T-helper 1 cell treated with Interleukin-12 subunit alpha and Interleukin-12 subunit beta and Interleukin-4 antibody, amounts not matched to agents 30 μg/mL and 1 μg/mL, for 36 hours (primary cell): ENCODE data around the gene MAGI1.

Experiments
- H3K27ac Mint-ChIP-seq: one replicate; pipeline ENCODE4 v1.8.0; 2021; ENCODE audit warnings: mild to moderate bottlenecking, mixed read lengths
- H3K27me3 Mint-ChIP-seq: one replicate; pipeline ENCODE4 v1.8.0; 2021; ENCODE audit warnings: low read depth, mixed read lengths
- H3K36me3 Mint-ChIP-seq: one replicate; pipeline ENCODE4 v1.8.0; 2021; ENCODE audit warnings: low read depth, mixed read lengths
- H3K4me1 Mint-ChIP-seq: one replicate; pipeline ENCODE4 v1.8.0; 2021; ENCODE audit warnings: low read depth, mixed read lengths
- H3K4me3 Mint-ChIP-seq: one replicate; pipeline ENCODE4 v1.8.0; 2021; ENCODE audit warnings: mild to moderate bottlenecking, moderate library complexity, mixed read lengths
- H3K9me3 Mint-ChIP-seq: one replicate; pipeline ENCODE4 v1.8.0; 2021; ENCODE audit warnings: mixed read lengths

Gene MAGI1

GRCh38 chr3:65939801-65940246 lies 98.9 kb downstream of the MAGI1 start:
- no peaks in the 10 kb centered on the region for H3K27me3 Mint-ChIP-seq
- H3K4me3 Mint-ChIP-seq = no peak overlapping the region
- H3K9me3 Mint-ChIP-seq = no peaks in the 10 kb centered on the region
- H3K36me3 Mint-ChIP-seq = no peaks in the 10 kb centered on the region
- no peaks in the 10 kb centered on the region for H3K4me1 Mint-ChIP-seq
- H3K27ac Mint-ChIP-seq = no peak overlapping the region

- H3K9me3 Mint-ChIP-seq = no peaks in the 10 kb centered on the region
- no peaks in the 10 kb centered on the region for H3K27me3 Mint-ChIP-seq
- no peaks in the 10 kb centered on the region for H3K36me3 Mint-ChIP-seq
- no peak overlapping the region for H3K4me3 Mint-ChIP-seq
- H3K4me1 Mint-ChIP-seq = no peaks in the 10 kb centered on the region
- no peak overlapping the region for H3K27ac Mint-ChIP-seq
Observed at GRCh38 chr3:65939184-65939583, 99.5 kb downstream of the MAGI1 start.

GRCh38 chr3:65938676-65939075 lies 100.0 kb downstream of the MAGI1 start:
- Mint-ChIP-seq H3K36me3 (no peaks in the 10 kb centered on the region), H3K27ac (no peak overlapping the region), H3K4me3 (no peak overlapping the region), H3K27me3 (no peaks in the 10 kb centered on the region), H3K4me1 (no peaks in the 10 kb centered on the region), H3K9me3 (no peaks in the 10 kb centered on the region)

- H3K27me3 Mint-ChIP-seq = no peaks in the 10 kb centered on the region
- no peaks in the 10 kb centered on the region for H3K9me3 Mint-ChIP-seq
- H3K36me3 Mint-ChIP-seq = no peaks in the 10 kb centered on the region
- no peak overlapping the region for H3K4me3 Mint-ChIP-seq
- H3K4me1 Mint-ChIP-seq = no peaks in the 10 kb centered on the region
- no peak overlapping the region for H3K27ac Mint-ChIP-seq
Observed at GRCh38 chr3:65938147-65938546, 100.6 kb downstream of the MAGI1 start.

GRCh38 chr3:65936908-65937638 lies 101.6 kb downstream of the MAGI1 start:
- no peak overlapping the region for H3K27ac Mint-ChIP-seq
- no peaks in the 10 kb centered on the region for H3K36me3 Mint-ChIP-seq
- H3K27me3 Mint-ChIP-seq = no peaks in the 10 kb centered on the region
- no peak overlapping the region for H3K4me3 Mint-ChIP-seq
- H3K4me1 Mint-ChIP-seq = no peaks in the 10 kb centered on the region
- peaks cover 5% of the 10 kb centered on the region for H3K9me3 Mint-ChIP-seq

GRCh38 chr3:65935724-65936123 lies 103.0 kb downstream of the MAGI1 start:
- H3K27me3 Mint-ChIP-seq = no peaks in the 10 kb centered on the region
- no peaks in the 10 kb centered on the region for H3K36me3 Mint-ChIP-seq
- H3K9me3 Mint-ChIP-seq = peaks cover 6% of the 10 kb centered on the region
- no peak overlapping the region for H3K4me3 Mint-ChIP-seq
- no peak overlapping the region for H3K27ac Mint-ChIP-seq
- H3K4me1 Mint-ChIP-seq = no peaks in the 10 kb centered on the region

GRCh38 chr3:65930648-65931047 lies 108.1 kb downstream of the MAGI1 start:
- H3K9me3 Mint-ChIP-seq = peaks cover 6% of the 10 kb centered on the region
- H3K4me3 Mint-ChIP-seq = no peak overlapping the region
- no peaks in the 10 kb centered on the region for H3K27me3 Mint-ChIP-seq
- no peaks in the 10 kb centered on the region for H3K36me3 Mint-ChIP-seq
- no peaks in the 10 kb centered on the region for H3K4me1 Mint-ChIP-seq
- H3K27ac Mint-ChIP-seq = no peak overlapping the region

GRCh38 chr3:65928110-65928509 lies 110.6 kb downstream of the MAGI1 start:
- Mint-ChIP-seq H3K27me3 (no peaks in the 10 kb centered on the region), H3K4me1 (no peaks in the 10 kb centered on the region), H3K4me3 (no peak overlapping the region), H3K9me3 (peaks cover 6% of the 10 kb centered on the region), H3K27ac (no peak overlapping the region), H3K36me3 (no peaks in the 10 kb centered on the region)

GRCh38 chr3:65927576-65927975 lies 111.1 kb downstream of the MAGI1 start:
- Mint-ChIP-seq H3K9me3 (peaks cover 6% of the 10 kb centered on the region), H3K27me3 (no peaks in the 10 kb centered on the region), H3K4me1 (no peaks in the 10 kb centered on the region), H3K4me3 (no peak overlapping the region), H3K36me3 (no peaks in the 10 kb centered on the region), H3K27ac (no peak overlapping the region)

- H3K9me3 Mint-ChIP-seq = no peaks in the 10 kb centered on the region
- no peak overlapping the region for H3K4me3 Mint-ChIP-seq
- H3K36me3 Mint-ChIP-seq = no peaks in the 10 kb centered on the region
- no peaks in the 10 kb centered on the region for H3K4me1 Mint-ChIP-seq
- H3K27me3 Mint-ChIP-seq = no peaks in the 10 kb centered on the region
- no peak overlapping the region for H3K27ac Mint-ChIP-seq
Observed at GRCh38 chr3:65925254-65925954, 113.3 kb downstream of the MAGI1 start.

- Mint-ChIP-seq H3K4me1 (no peaks in the 10 kb centered on the region), H3K27me3 (no peaks in the 10 kb centered on the region), H3K9me3 (no peaks in the 10 kb centered on the region), H3K4me3 (no peak overlapping the region), H3K27ac (no peak overlapping the region), H3K36me3 (no peaks in the 10 kb centered on the region)
Observed at GRCh38 chr3:65924762-65925161, 114.0 kb downstream of the MAGI1 start.

- no peaks in the 10 kb centered on the region for H3K36me3 Mint-ChIP-seq
- no peak overlapping the region for H3K27ac Mint-ChIP-seq
- H3K27me3 Mint-ChIP-seq = no peaks in the 10 kb centered on the region
- no peak overlapping the region for H3K4me3 Mint-ChIP-seq
- peaks cover 2% of the 10 kb centered on the region for H3K9me3 Mint-ChIP-seq
- no peaks in the 10 kb centered on the region for H3K4me1 Mint-ChIP-seq
Observed at GRCh38 chr3:65922441-65922840, 116.3 kb downstream of the MAGI1 start.

- Mint-ChIP-seq H3K27me3 (no peaks in the 10 kb centered on the region), H3K27ac (no peak overlapping the region), H3K9me3 (peaks cover 3% of the 10 kb centered on the region), H3K4me3 (no peak overlapping the region), H3K36me3 (no peaks in the 10 kb centered on the region), H3K4me1 (no peaks in the 10 kb centered on the region)
Observed at GRCh38 chr3:65919826-65920225, 118.9 kb downstream of the MAGI1 start.

- Mint-ChIP-seq H3K4me1 (no peaks in the 10 kb centered on the region), H3K4me3 (no peak overlapping the region), H3K27me3 (no peaks in the 10 kb centered on the region), H3K36me3 (no peaks in the 10 kb centered on the region), H3K9me3 (peaks cover 3% of the 10 kb centered on the region), H3K27ac (no peak overlapping the region)
Observed at GRCh38 chr3:65915477-65915876, 123.2 kb downstream of the MAGI1 start.

GRCh38 chr3:65914740-65915367 lies 123.9 kb downstream of the MAGI1 start:
- Mint-ChIP-seq H3K36me3 (no peaks in the 10 kb centered on the region), H3K27me3 (no peaks in the 10 kb centered on the region), H3K4me3 (no peak overlapping the region), H3K9me3 (peaks cover 3% of the 10 kb centered on the region), H3K4me1 (no peaks in the 10 kb centered on the region), H3K27ac (no peak overlapping the region)
